ENCODE results near the gene IDUA. TPM values are rescaled to one million over a fixed set of nuclear protein-coding genes. Genes with fewer than 3 reads are reported as not detected.
A peak's percentile ranks its signal among the peaks of the same experiment; 100 is the strongest.

The IDUA gene
- total and polyA plus RNA-seq, 2 of the 4 experiments (the other 2 are of a cell fraction): 0.72 to 12.5 TPM

DNA sequence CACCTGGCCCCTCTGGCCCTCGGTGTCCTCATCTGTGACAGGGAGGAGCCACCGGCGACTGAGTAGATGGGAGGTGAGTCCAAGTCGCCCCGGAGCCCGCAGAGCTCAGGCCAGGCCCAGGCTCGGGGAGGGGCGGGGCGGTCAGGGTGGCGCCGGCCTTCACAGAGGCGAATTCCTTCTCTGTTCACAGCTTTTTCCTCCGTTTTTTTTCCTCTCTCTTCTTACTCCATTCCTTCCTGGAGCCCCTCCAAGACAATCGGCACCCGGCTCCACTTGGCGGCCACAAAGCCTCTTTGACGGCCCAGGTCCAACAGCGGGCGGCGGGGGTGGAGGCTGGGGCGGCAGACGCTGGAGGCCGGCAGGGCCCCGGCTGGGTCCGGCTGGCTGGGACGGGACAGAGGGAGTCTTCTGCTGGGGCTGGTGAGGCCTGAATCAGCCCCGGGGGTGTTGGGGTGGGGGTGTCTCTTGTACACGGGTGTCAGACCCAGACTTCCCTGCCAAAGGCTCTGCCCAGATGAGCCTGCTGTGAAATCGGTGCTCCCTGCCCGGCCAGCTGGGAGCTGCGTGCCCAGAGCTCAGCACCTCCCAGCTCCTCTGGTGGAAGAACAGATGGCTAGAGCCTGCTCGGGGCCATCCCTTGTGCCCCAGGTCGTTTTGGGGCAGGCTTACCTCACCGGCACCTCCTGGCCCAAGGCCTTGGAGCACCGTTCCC is 47.2 kb downstream of the IDUA start:
- ChIA-PET POLR2A (ENCODE audit: unreplicated experiment) (no interaction called here), CTCF (interaction anchor here (1.2 kb wide), 1 partner anchor 14 kb away, joined by 3 read pairs; no protein-coding TSS in a partner anchor)
- H3K4me1 ChIP-seq (ENCODE audit: control insufficient read depth, insufficient read depth, low read length): peaks cover 10% of the 10 kb centered on the region
- H2AK9ac ChIP-seq (replicated peaks; ENCODE audit: low read depth, low read length, poor library complexity): peak overlapping the region; percentile 91
- peak overlapping the region; percentile 56 for H3K27ac ChIP-seq (ENCODE audit: insufficient read depth, low read length)
- H2AFZ ChIP-seq (replicated peaks; ENCODE audit: low read length, poor library complexity): peak overlapping the region; percentile 88
- DNase-seq: peak; percentile 18
- peak overlapping the region; percentile 43; the same call in 1 of the 2 replicates for H3K9ac ChIP-seq (ENCODE audit: low read depth, low read length)
- H3K36me3 ChIP-seq (ENCODE audit: control insufficient read depth, insufficient read depth, low read length): no peaks in the 10 kb centered on the region
- H2BK20ac ChIP-seq (ENCODE audit: low read depth, low read length): peak overlapping the region; percentile 40; the same call in 1 of the 2 replicates
- no peak overlapping the region for H3K56ac ChIP-seq (ENCODE audit: extremely low read depth, insufficient read depth, low read length)
- no TSS peak for BruUV-seq (replicated peaks)
- intact Hi-C loops (cut with micrococcal nuclease): no loop called here
- H3K27me3 ChIP-seq (ENCODE audit: control insufficient read depth, insufficient read depth, low read length): no peaks in the 10 kb centered on the region
- H2BK5ac ChIP-seq (ENCODE audit: low read depth, low read length, poor library complexity, severe bottlenecking): peak overlapping the region; percentile 10
- dilution Hi-C loops (cut with HindIII; ENCODE audit: low sequenced_read_pairs, unreplicated experiment): no loop called here
- peak overlapping the region; percentile 85 for H2AK5ac ChIP-seq (ENCODE audit: low read depth, low read length)
- H3K14ac ChIP-seq (replicated peaks; ENCODE audit: low read depth, low read length): peak overlapping the region; percentile 58; the same call in 1 of the 2 replicates
- no peak overlapping the region; the same call in 1 of the 2 replicates for H3K18ac ChIP-seq (ENCODE audit: low read depth, low read length)
- H3K9me1 ChIP-seq (ENCODE audit: insufficient read depth, low read length): peaks cover 4% of the 10 kb centered on the region; the same call in 1 of the 2 replicates
- peak overlapping the region; percentile 81; the same call in 2 of the 3 replicates for H2BK15ac ChIP-seq (ENCODE audit: low read depth, low read length)
- H3K9me3 ChIP-seq (ENCODE audit: control insufficient read depth, insufficient read depth, low read length): no peaks in the 10 kb centered on the region
- no peak for TF ChIP-seq POLR2A (IDR thresholded peaks at IDR 0.05; ENCODE audit: low read depth, low read length)
- TF ChIP-seq RCOR1 (IDR thresholded peaks at IDR 0.05; ENCODE audit: insufficient replicate concordance, low read length): no peak
- TF ChIP-seq RAD21 (IDR thresholded peaks at IDR 0.05; ENCODE audit: low read length): no peak
- TF ChIP-seq NFE2L2 (IDR thresholded peaks at IDR 0.05; ENCODE audit: low read depth, low read length): no peak
- no peak for TF ChIP-seq FOS (IDR thresholded peaks at IDR 0.05; ENCODE audit: low read depth, low read length)
- no peak for TF ChIP-seq MXI1 (IDR thresholded peaks at IDR 0.05; ENCODE audit: borderline replicate concordance, low read depth, low read length)
- TF ChIP-seq MAFK (IDR thresholded peaks at IDR 0.05; ENCODE audit: low read depth, low read length): no peak
- TF ChIP-seq, protein P1, sequence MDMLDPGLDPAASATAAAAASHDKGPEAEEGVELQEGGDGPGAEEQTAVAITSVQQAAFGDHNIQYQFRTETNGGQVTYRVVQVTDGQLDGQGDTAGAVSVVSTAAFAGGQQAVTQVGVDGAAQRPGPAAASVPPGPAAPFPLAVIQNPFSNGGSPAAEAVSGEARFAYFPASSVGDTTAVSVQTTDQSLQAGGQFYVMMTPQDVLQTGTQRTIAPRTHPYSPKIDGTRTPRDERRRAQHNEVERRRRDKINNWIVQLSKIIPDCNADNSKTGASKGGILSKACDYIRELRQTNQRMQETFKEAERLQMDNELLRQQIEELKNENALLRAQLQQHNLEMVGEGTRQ (IDR thresholded peaks at IDR 0.05; ENCODE audit: low read depth, low read length): no peak
- TF ChIP-seq BHLHE40 (IDR thresholded peaks at IDR 0.05; ENCODE audit: low read depth, low read length): no peak
- no peak for TF ChIP-seq RFX5 (IDR thresholded peaks at IDR 0.05; ENCODE audit: low read depth, low read length)
- TF ChIP-seq SMC3 (IDR thresholded peaks at IDR 0.05; ENCODE audit: low read depth, low read length): no peak
- no peak for TF ChIP-seq MAZ (IDR thresholded peaks at IDR 0.05; ENCODE audit: borderline replicate concordance, low read depth, low read length)
- TF ChIP-seq, protein P2, sequence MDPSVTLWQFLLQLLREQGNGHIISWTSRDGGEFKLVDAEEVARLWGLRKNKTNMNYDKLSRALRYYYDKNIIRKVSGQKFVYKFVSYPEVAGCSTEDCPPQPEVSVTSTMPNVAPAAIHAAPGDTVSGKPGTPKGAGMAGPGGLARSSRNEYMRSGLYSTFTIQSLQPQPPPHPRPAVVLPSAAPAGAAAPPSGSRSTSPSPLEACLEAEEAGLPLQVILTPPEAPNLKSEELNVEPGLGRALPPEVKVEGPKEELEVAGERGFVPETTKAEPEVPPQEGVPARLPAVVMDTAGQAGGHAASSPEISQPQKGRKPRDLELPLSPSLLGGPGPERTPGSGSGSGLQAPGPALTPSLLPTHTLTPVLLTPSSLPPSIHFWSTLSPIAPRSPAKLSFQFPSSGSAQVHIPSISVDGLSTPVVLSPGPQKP (IDR thresholded peaks at IDR 0.05; ENCODE audit: borderline replicate concordance, low read depth, low read length): no peak
- peak overlapping the region; percentile 60 for H4K5ac ChIP-seq (ENCODE audit: low read depth, low read length)
- no peak overlapping the region for H3K4me3 ChIP-seq (ENCODE audit: insufficient read depth, low read depth, low read length)
- H4K91ac ChIP-seq (ENCODE audit: insufficient read depth, low read depth, low read length): peak overlapping the region; percentile 81
- no peaks in the 10 kb centered on the region for H3K79me1 ChIP-seq (ENCODE audit: low read depth in 1 of 2, low read length in 2 of 2)
- H3K23ac ChIP-seq (ENCODE audit: low read depth, low read length): peak overlapping the region; percentile 45; the same call in 1 of the 2 replicates
- ATAC-seq (ENCODE audit: low read depth): peak; percentile 79
- H3K4me2 ChIP-seq (ENCODE audit: low read depth, low read length): no peak overlapping the region; the same call in 1 of the 2 replicates
- 29% methylated on average over 12 of the region's 35 CpGs; no CpG with 5 or more reads in 1 of the 2 experiments for WGBS, 2 experiments (ENCODE audit: extremely low coverage in 2 of 2, insufficient read length in 1 of 2)
- peak overlapping the region; percentile 76 for H2BK120ac ChIP-seq (ENCODE audit: low read depth, low read length)
- peak overlapping the region; percentile 72 for H3K4ac ChIP-seq (ENCODE audit: low read depth, low read length)
- in situ Hi-C loops (cut with MboI; ENCODE audit: low sequenced_read_pairs): no loop called here
- no peaks in the 10 kb centered on the region for H4K20me1 ChIP-seq (ENCODE audit: insufficient read depth, low read length)
- H4K8ac ChIP-seq (ENCODE audit: low read depth in 2 of 2, low read length in 2 of 2): peak overlapping the region; percentile 59 to 70; a peak in 2 of 4 replicates
